B cell (primary cell): ENCODE data around the gene TRIM9.

Source experiments
- CTCF ChIP-seq: fragments of 200-600 bp; IDR thresholded peaks from one replicate; pipeline ENCODE4 v1.8.0; 2022; ENCODE audit warnings: antibody characterized with exemption, mild to moderate bottlenecking
- EZH2 ChIP-seq: IDR thresholded peaks from 2 replicates; pipeline ENCODE4 v1.6.1; 2012; ENCODE audit warnings: borderline replicate concordance, low read depth, mild to moderate bottlenecking, moderate library complexity, low read length; ENCODE audit not compliant: insufficient read depth, poor library complexity, severe bottlenecking

DNA sequence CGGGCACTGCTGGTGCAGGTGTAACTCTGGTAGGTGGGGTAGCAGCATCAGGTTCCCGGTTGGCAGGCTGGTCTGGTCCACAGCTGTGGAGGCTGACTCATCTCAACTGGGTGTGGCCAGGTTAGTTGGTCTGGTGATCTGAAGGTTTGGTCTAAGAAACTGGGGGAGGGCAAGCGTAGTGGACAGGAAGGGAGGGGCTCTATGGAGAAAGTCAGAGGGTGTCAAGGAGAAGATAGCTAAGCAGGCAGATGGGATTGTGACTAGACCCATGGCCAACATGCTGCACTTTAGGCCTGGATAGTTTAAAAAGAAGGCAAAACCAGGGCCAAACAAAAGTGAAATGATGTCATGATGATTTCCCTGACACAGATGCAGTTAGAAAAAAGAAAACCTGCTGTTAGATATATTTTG, 7.9 kb downstream of the TRIM9 start:
- TF ChIP-seq CTCF (no peak), EZH2 (no peak)
